ENCODE measurements around the gene PGA5.

Gene PGA5

DNA sequence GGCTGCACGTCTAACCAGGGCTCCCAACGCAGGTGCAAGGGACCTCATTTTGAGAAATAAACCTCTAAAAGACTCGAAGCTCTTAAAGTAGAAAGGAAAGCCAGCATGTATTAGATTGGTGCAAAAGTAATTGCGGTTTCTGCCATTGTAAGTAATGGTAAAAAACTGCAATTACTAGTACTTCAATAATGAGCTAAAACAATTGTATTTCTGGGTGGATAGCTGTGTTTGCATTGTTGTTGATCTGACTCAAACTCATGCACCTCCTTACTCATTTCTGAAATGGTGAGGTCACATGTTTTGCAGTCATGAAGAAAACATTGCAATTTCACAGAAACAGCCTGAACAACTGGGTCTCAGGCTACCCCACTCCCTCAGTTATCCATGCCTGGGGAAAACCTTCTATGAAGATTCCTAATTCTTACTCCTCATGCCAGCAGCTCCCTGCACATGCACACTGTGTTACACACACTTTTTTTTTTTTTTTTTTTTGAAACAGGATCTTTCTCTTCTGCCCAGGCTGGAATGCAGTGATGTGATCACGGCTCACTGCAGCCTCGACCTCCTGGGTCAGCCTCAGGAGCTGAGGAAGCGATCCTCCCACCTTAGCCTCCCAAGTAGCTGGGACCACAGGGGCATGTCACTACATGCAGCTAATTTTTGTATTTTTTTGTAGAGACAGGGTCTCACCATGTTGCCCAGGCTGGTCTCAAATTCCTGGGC is 29.5 kb downstream of the PGA5 start:
- DNase-seq, result no peak

GRCh38 chr11:61272731-61273130 is 31.8 kb downstream of the PGA5 start:
- no peak for DNase-seq

DNA sequence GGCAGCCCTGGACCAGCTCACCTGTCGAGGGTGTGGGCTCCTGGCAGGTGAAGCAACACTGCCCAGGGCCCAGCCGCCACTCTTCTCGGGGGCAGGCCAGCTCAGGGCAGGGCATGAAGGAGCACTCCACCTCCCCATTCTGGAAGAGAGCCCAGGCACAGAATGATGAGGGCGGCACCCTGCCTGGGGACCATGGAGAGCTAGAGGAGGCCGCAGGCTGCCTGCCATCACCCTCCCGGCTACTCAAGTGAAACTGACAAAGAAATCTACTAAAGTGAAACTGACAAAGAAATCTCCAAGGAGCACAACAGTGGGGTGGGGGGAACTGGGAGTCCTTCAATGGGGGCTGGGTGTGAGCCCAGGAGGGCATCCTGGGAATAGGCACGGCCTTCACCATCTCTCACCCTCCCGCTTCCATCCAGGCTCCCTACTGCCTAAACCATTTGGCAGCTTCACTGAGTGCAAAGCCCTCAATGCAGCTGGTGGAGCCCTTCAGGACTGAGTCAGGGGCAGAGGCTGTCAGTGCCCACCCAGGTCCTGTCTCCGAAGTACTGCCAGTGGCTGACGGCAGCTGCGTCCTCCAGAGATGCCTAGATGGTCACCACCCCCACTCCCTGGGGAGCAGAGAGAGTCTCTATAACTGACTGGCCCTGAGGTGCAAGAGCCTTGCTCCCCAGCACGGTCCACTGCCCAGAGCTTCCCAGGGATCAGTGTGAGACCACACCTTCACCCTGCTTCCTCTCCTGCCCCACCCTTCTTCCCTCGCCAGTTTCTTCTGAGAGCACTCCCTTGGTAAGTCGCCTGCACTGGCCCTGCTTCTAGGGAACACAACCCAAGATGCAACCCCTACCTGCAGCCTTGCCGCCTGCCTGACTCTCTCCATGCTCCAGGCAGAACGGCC is 32.5 kb downstream of the PGA5 start:
- no peak for DNase-seq

DNA sequence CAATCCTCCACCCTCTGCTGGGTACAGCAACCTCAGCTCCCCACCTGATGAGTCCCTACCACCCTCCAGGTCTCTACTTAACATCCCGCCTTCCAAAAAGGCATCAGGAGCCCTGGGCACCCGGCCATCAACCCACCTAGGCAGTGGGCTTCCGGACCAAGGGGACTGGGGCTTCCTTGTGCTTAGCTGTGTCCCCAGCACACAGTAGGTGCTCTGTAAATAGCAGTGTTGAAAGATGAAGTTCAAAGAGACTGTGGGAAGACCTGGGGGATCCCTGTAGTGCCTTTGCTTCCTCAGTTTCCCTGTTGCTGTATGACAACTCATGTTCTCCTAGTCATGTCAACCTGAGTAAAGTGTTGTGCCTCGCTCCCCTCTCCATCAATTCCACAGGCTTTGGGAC is 33.1 kb downstream of the PGA5 start:
- DNase-seq, result no peak

DNA sequence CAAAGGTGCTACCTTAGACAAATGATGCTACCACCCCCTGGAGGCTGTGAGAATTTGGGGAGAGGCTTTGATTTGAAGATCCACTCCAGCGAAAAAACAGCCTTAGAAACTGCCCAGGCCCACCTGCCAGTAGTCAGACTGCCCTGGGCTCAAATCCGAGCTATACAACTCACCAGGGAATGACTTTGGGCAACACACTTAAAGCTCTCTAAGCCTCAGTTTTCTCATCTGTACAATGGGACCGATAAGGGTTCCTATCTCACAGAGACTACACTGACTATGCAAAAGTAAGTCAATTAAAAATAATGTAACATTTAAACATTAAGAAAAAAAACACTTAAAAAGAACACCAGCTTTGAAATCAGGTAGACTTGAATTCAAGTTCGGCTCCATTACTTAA is 34.2 kb downstream of the PGA5 start:
- DNase-seq, result no peak

GRCh38 chr11:61277186-61278000 is 36.4 kb downstream of the PGA5 start:
- no peak for DNase-seq

DNA sequence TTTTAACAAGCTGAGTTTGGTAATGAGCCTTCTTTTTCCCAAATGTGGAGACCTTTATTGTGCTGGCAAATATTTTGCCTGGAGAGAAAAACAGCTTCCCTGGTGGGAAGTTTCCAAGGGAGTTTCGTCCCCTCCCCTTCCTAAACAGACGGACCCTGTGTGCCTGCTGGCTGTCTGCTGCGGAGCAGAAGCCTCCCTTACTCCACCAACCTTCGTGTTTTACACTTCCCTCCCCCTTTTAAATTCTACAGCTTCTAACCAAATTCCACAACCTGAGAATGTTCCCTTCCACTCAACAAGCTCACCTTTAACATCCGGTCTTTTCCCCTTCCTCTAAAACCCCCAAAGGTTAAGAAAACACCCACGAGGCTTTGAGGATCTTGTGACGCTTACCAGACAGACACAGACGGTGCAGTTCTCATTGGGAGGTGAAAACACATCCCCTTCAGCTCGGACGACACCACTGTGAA is 37.1 kb downstream of the PGA5 start:
- no peak for DNase-seq

DNA sequence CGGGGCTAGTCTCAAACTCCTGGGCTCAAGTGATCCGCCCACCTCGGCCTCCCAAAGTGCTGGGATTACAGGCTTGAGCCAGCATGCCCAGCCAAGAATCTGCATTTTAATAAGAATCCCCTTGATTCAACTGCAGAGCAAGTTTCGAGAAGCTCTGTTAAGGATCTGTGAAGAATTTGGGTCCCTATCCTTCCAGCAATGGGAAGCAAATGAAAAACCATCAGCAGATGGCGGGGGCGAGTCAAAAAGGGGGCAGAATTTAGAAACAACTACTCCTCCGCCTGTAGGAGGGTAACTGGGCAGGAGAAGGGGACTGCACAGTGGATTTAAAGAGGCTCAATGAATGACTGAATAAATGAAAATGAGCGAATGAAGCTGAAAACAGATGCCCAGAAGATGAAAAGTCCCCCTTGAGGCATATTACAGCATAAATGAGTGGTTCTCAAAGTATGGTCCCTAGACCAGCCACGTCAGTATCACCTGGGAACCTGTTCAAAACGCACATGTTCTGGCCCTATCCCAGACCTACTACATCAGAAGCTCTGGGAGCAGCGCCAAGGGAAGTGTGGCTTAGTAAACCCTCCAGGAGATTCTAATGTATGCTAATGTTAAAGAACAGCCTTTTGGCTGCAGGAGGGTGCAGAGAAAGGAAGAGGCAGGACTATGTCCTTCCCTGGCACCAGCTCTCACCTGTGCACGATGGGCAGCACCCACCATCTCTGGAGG is 39.1 kb downstream of the PGA5 start:
- DNase-seq, result no peak

GRCh38 chr11:61280883-61281580 is 40.1 kb downstream of the PGA5 start:
- no peak for DNase-seq

DNA sequence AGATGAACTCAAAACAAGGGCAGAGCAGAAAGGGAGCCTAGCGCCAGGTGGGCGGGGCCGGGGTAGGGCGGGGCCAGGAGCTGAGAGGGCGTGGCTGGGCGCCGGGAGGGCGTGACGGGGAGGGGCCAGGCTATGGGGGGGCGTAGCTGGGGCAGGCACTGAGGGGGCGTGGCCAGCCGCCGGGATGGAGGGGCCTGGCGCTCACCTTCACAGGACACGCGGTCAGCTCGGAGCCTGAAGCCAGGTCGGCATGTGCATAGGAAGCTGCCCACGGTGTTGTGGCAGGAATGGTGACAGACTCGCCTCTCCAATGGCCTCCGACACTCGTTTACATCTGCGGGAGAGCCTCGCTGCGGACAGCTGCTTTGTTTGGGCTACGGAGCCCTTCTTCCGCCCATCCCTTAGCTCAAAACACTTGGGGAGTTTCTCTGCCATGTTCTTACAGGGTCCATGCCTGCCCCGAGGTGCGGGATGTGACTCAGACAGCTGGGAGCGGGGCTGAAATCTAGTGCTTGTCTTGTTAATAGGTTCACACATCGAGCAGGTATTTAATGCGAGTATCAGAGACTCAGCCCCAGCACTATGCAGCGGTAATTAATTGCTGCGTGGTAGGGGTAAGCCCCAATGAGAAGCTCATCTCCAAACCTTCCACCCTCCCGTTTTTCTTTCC is 40.7 kb downstream of the PGA5 start:
- no peak for DNase-seq

DNA sequence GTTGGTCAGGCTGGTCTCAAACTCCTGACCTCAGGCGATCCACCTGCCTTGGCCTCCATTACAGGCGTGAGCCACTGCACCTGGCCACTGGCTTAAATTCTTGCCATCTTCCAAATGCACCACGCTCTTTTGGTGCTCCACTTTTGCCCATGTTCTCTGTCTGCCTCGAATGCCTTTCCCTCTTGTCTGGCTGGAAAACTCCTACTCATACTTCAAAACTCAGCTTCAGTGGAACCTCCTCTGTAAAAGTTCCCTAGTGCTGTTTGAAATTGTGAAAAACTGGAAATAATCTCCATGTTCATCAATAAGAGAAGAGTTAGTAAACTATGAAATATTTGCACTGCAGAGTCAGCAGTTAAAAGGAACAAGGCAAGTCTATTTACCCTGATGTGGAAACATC is 42.6 kb downstream of the PGA5 start:
- DNase-seq, result no peak

DNA sequence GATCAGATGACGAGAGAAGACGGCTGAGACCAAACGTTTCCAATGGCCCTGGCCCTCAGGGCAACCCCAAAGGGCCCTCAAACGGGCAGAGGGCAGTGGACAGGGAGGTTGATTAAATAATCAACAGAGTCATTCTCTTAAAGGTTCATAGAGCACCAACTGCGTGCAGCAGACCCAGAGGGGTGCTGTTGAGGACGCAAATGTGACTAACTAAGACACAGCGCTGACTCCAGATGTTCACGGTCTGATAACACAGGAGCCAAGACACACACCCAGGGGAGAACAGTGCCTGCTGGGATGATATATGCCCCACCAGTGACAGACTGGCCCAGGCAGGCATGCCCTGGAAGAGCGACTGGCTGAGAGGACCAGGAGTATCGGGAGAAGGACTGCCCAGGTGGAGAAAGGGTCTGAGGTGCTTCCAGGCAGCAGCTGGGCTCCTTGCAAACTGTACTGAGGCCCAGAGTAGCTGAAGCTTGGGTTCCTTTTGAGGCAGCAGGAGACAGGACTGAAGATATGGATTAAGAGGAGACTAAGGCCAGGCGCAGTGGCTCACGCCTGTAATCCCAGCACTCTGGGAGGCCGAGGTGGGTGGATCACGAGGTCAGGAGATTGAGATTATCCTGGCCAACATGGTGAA is 46.5 kb downstream of the PGA5 start:
- DNase-seq, result no peak

DNA sequence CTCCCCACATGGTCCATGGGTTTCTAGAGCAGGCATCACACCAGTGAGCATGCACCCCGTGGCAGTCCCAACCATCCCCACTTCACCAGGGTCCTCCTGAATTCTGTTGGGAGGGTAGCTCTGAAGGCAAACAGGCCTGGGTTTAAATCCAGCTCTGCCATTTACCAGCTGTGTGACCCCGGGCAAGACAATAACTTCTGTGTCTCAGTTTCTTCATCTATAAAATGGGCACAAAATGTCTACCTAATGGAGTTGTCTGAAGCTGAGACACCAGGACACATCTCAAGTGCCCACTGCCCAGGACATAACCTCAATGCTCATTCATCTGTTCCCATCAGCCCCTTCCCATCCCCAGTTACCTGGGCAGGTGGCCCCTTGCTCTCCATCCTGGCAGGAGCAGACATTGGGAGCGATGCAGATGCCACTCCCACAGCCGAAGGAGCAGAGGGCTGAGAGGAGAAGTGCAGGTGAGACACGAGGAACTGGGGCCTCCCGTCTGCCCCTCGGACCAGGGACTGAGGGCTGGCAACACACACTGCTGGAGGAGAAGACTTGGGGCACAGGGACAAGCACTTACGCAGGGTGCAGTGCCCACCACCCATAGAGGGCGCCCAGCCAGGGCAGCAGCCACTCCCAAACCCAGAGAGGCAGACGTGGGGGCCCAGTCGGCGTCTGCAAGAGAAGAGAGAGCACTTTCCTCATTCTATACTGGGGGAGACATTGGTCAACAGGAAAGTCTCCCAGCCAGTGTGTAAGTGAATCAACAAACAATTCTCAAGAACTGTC is 50.1 kb downstream of the PGA5 start:
- DNase-seq, result no peak

GRCh38 chr11:61292356-61292755 is 51.4 kb downstream of the PGA5 start:
- no peak for DNase-seq

- DNase-seq, result no peak
Measured at GRCh38 chr11:61293867-61294716, 53.1 kb downstream of the PGA5 start.

DNA sequence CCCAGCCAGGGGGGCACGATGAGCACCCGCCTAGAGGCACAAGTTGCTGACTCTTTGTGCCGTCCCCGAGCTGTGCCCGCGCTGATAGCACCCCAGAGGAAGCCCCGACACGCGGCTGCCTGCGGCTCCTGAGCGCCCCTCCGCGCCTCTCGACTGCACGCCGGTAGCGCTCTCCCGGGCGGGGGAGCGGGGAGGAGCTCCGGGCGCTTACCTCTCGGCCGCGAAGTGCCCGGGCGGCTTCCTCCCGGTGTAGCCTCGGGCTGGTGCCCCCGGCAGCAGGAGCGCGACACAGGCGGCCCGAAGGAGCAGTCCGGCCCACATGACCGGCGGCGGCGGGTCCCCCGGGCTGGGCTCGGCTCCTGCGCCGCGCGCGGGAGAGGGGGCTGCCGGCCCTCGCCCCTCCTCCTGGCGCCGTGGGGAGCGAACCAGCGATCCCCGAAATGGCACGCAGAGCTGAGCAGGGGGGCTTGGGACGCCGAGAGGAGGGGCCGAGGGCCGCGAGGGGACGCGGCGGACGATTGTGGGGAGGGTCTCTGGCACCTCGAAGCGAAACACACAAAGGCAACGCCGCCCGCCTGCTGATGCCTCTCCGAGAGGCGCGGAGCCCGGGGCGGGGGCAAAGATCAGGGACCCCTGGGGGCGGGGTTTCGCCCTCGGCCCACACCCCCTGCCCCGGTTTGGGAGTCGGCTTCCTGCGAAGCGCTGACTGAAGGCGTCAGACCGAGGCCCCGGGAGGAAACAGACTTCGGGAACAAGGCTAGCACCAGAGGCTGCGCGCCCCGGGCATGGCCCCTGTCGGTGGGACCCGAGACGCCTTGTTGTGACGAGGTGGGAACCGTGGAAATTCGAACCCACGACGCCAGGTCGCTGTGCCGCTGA is 54.0 kb downstream of the PGA5 start, which contains the start of gene VWCE:
VWCE (minus strand) TSS at position 600 of the 879 bp plus-strand sequence; CDS start at position 321, 279 bp downstream.
- DNase-seq, result peak; percentile 60

- no peak for DNase-seq
Measured at GRCh38 chr11:61295596-61295926, 54.6 kb downstream of the PGA5 start.

GRCh38 chr11:61297341-61297740 is 56.4 kb downstream of the PGA5 start:
- DNase-seq, result no peak

All from NCI-H510A treated with DMSO at 0.1 percent for 48 hours (cell line).